K562 (cell line): Measurements from ENCODE around the gene ST3GAL3. TPM values are rescaled to one million over a fixed set of nuclear protein-coding genes. Genes with fewer than 3 reads are reported as not detected.

Experiments used
- ATAC-seq: fragments of 200-7000 bp; cut with Tn5 transposase; 3 replicates; pipeline ENCODE4 v1.9.1; 2020; ENCODE audit warnings: moderate library complexity
- BruUV-seq: library from RNA; stranded (reverse); fragments of 400-500 nt; replicated peaks from 2 replicates; lab custom pipeline; 2021; lab: Mats Ljungman, UMichigan
- CTCF ChIA-PET: fragments of 300-600 bp; formaldehyde crosslinking; extraction: SDS; loops from one replicate; lab custom pipeline; 2021; ENCODE audit warnings: low intra/inter-chr PET ratio; lab: Yijun Ruan, JAX
- POLR2A ChIA-PET: fragments of 300-600, 350-650 bp; sonication (Branson Sonifier 250); formaldehyde crosslinking; extraction: SDS; loops from one replicate; lab custom pipeline; 2021; ENCODE audit warnings: antibody characterized with exemption, inconsistent platforms; lab: Yijun Ruan, JAX
- DNase-seq, 4 experiments: peaks; one replicate each; pipeline versions ENCODE4 v3.0.0 to v3.0.0-alpha.2; 2011 to 2018; ENCODE audit warnings: low spot score in 3 of 4, mixed read lengths in 3 of 4; ENCODE audit errors: extremely low read depth in 1 of 4
- FAIRE-seq: peaks from 2 replicates; lab custom pipeline; 2011; peaks lifted over from hg19 to GRCh38; lab: Jason Lieb, UNC
- H2AFZ ChIP-seq: 2 replicates; pipeline ENCODE4 v1.6.0; 2011; ENCODE audit warnings: low read depth, low read length, control low read depth, inconsistent platforms
- H3K27ac ChIP-seq: fragments of 200-600 bp; 3 replicates; pipeline ENCODE4 v1.8.0; 2011; ENCODE audit warnings: low read depth, mild to moderate bottlenecking, control low read depth, inconsistent platforms, low read length, moderate library complexity, mixed read lengths; ENCODE audit errors: extremely low read depth
- H3K27me3 ChIP-seq, 2 experiments: fragments of 300-600 bp in 1 of 2; 2 replicates in 1 of 2; 3 replicates in 1 of 2; pipeline versions ENCODE4 v1.6.0 to v1.8.0; 2011; ENCODE audit warnings: inconsistent platforms in 2 of 2, low read length in 2 of 2, mild to moderate bottlenecking in 1 of 2, mixed read lengths in 1 of 2, moderate library complexity in 1 of 2; ENCODE audit not compliant: control insufficient read depth in 2 of 2, insufficient read depth in 2 of 2
- H3K36me3 ChIP-seq: fragments of 300-600 bp; 3 replicates; pipeline ENCODE4 v1.8.0; 2011; ENCODE audit warnings: mild to moderate bottlenecking, low read length, inconsistent platforms; ENCODE audit not compliant: control insufficient read depth, insufficient read depth
- H3K4me1 ChIP-seq, 2 experiments: fragments of 200-600 bp in 1 of 2; replicated peaks in 1 of 2; 2 replicates in 1 of 2; 3 replicates in 1 of 2; pipeline versions ENCODE4 v1.5.1 to v1.8.0; 2011; ENCODE audit warnings: inconsistent platforms in 2 of 2, low read length in 2 of 2, mild to moderate bottlenecking in 1 of 2, mixed read lengths in 1 of 2, moderate library complexity in 1 of 2; ENCODE audit not compliant: control insufficient read depth in 2 of 2, insufficient read depth in 2 of 2
- H3K4me2 ChIP-seq: 2 replicates; pipeline ENCODE4 v1.6.1; 2011; ENCODE audit warnings: low read length, control low read depth, inconsistent platforms, mixed read lengths; ENCODE audit not compliant: insufficient read depth
- H3K4me3 ChIP-seq: fragments of 200-600 bp; sonication (generic), shearing (Covaris generic); 2 replicates; pipeline ENCODE4 v1.5.1; 2016; ENCODE audit warnings: control low read depth, inconsistent platforms
- H3K79me2 ChIP-seq: fragments of 200-600 bp; 3 replicates; pipeline ENCODE4 v1.8.0; 2011; ENCODE audit warnings: low read length, inconsistent platforms; ENCODE audit not compliant: control insufficient read depth, insufficient read depth
- H3K9ac ChIP-seq, 2 experiments: 2 replicates each; pipeline versions ENCODE4 v1.6.0 to v1.6.1; 2011; ENCODE audit warnings: low read depth in 2 of 2, low read length in 2 of 2, control low read depth in 1 of 2, inconsistent platforms in 1 of 2, mild to moderate bottlenecking in 1 of 2, mixed read lengths in 1 of 2; ENCODE audit not compliant: insufficient read depth in 1 of 2
- H3K9me1 ChIP-seq: one replicate; pipeline ENCODE4 v1.6.0; 2011; ENCODE audit warnings: inconsistent platforms, mild to moderate bottlenecking, low read length, moderate library complexity; ENCODE audit not compliant: control insufficient read depth, insufficient read depth
- H3K9me3 ChIP-seq: replicated peaks from 2 replicates; pipeline ENCODE4 v1.5.1; 2011; ENCODE audit warnings: low read depth, low read length, inconsistent platforms; ENCODE audit not compliant: control insufficient read depth, insufficient read depth
- H4K20me1 ChIP-seq: replicated peaks from 2 replicates; pipeline ENCODE4 v1.6.1; 2011; ENCODE audit warnings: low read length, inconsistent platforms, mixed read lengths; ENCODE audit not compliant: control insufficient read depth, insufficient read depth
- ESRRA ChIP-seq: fragments of 450-650 bp; IDR thresholded peaks from 2 replicates; pipeline ENCODE4 v1.6.1; 2014; ENCODE audit warnings: low read depth, mild to moderate bottlenecking, moderate library complexity, borderline replicate concordance
- GATA2 ChIP-seq: sonication (generic); formaldehyde crosslinking; IDR thresholded peaks from 2 replicates; pipeline ENCODE4 v1.4.0; 2020; ENCODE audit warnings: mild to moderate bottlenecking, missing genetic modification reagents
- KLF1 ChIP-seq: fragments of 450-650 bp; IDR thresholded peaks from 2 replicates; pipeline ENCODE4 v1.6.1; 2016; ENCODE audit warnings: missing genetic modification characterization, missing compliant biosample characterization
- MCM2 ChIP-seq: fragments of 450-650 bp; IDR thresholded peaks from 2 replicates; pipeline ENCODE4 v1.6.1; 2017; ENCODE audit warnings: low read depth, mild to moderate bottlenecking
- SNRNP70 ChIP-seq: fragments of 200-400 bp; formaldehyde crosslinking; optimal IDR thresholded peaks from 2 replicates; pipeline ENCODE3; 2017; ENCODE audit warnings: low read depth, low read length
- TCF7 ChIP-seq: sonication (generic); IDR thresholded peaks from 2 replicates; pipeline ENCODE4 v1.6.1; 2016; ENCODE audit warnings: antibody characterized with exemption, borderline replicate concordance
- WGBS: fragments of 100-300 bp; shearing (Covaris generic); methylation state at CpG from one replicate; pipeline ENCODE4 v1.1.6; 2016; ENCODE audit warnings: low coverage, mixed read lengths; ENCODE audit not compliant: insufficient coverage; ENCODE audit errors: missing lambda C conversion rate; 5-methylcytosine and 5-hydroxymethylcytosine counted together
- in situ Hi-C: fragments of 300-500 bp; cut with MboI; formaldehyde crosslinking; loops from 4 replicates; pipeline ENCODE4 v1.15.0; 2018; ENCODE audit warnings: inconsistent platforms, mixed read lengths
- intact Hi-C: fragments of 100-400 bp; cut with micrococcal nuclease; formaldehyde crosslinking; loops from 2 replicates; pipeline ENCODE4 v1.14.2; 2022
- polyA plus RNA-seq, 8 experiments: library from polyadenylated mRNA; depleted of rRNA in 4 of 8; stranded (reverse) in 5 of 8; unstranded in 3 of 8; fragments of >200 nt; fragmentation: Nextera tagmentation in 2 of 8; fragmentation: Illumina TruSeq in 1 of 8; extraction: Ambion mirVana in 2 of 8; extraction: Trizol in 1 of 8; gene quantifications; 2 replicates each; pipeline versions ENCODE4 v1.2.1 to v1.2.3, GENCODE V29; 2011 to 2014; ENCODE audit warnings: inconsistent platforms in 1 of 8, missing spikeins in 1 of 8
- total RNA-seq, 7 experiments: library from RNA; depleted of rRNA in 6 of 7; stranded (reverse); fragments of >200 nt in 6 of 7; fragmentation: Illumina TruSeq in 2 of 7; extraction: Trizol in 2 of 7; gene quantifications; 2 replicates each; pipeline versions ENCODE4 v1.2.1 to v1.2.3, GENCODE V29; 2011 to 2021; ENCODE audit warnings: low replicate concordance in 1 of 7
- TF ChIP-seq, protein P1 (sequence below): sonication (generic); formaldehyde crosslinking; IDR thresholded peaks from 2 replicates; pipeline ENCODE4 v1.8.1; 2023; ENCODE audit warnings: mild to moderate bottlenecking, missing genetic modification reagents

ST3GAL3 gene
- total and polyA plus RNA-seq, 9 of the 15 experiments (the other 6 are each of a cell fraction or from before 2014, with no cell fraction given), result 1.2 to 18.9 (median 11.0) TPM

DNA sequence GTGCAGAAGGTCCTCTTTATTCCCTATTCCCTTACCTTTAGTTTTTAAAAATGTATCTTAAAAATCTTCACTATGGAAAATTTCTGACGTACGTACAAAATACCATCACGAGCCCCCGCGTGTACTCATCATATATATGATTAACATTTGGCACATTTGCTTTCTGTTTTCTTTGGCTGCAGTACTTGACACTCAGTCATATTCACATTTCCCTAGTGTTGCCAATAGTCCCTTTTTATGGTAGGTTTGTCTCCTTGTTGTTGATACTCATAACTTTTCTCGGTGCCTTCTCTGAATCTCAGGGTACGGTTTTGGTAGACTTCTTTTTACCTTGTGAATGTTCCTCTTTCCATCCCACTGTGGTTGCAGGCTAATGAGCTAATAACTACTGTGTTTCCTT is 34.1 kb upstream of the ST3GAL3 start:
- no peak overlapping the region for H3K9ac ChIP-seq
- BruUV-seq, result no TSS peak
- no peaks in the 10 kb centered on the region for H3K79me2 ChIP-seq
- ATAC-seq (no peak), DNase-seq (no peak), FAIRE-seq (no peak)
- H3K4me2 ChIP-seq, result no peak overlapping the region
- H3K36me3 ChIP-seq, result peaks cover 69% of the 10 kb centered on the region
- POLR2A ChIA-PET, result interaction anchor here (1.3 kb wide), 1 partner anchor 10 kb away, joined by 4 read pairs; no protein-coding TSS in a partner anchor
- in situ Hi-C loops, result no loop called here
- H3K9me1 ChIP-seq, result no peaks in the 10 kb centered on the region
- H4K20me1 ChIP-seq, result 0 out of 2 replicates have a peak, but pooled peaks cover 4% of the 10 kb centered on the region
- TF ChIP-seq GATA2, result no peak
- H3K27me3 ChIP-seq, result no peaks in the 10 kb centered on the region
- intact Hi-C loops, result no loop called here
- no peak overlapping the region for H3K4me3 ChIP-seq
- H3K27ac ChIP-seq, result no peak overlapping the region
- H2AFZ ChIP-seq, result no peak overlapping the region
- WGBS, result 95% methylated on average over 7 of the region's 7 CpGs
- CTCF ChIA-PET, result no interaction called here
- no peaks in the 10 kb centered on the region for H3K9me3 ChIP-seq
- H3K4me1 ChIP-seq, result no peaks in the 10 kb centered on the region

DNA sequence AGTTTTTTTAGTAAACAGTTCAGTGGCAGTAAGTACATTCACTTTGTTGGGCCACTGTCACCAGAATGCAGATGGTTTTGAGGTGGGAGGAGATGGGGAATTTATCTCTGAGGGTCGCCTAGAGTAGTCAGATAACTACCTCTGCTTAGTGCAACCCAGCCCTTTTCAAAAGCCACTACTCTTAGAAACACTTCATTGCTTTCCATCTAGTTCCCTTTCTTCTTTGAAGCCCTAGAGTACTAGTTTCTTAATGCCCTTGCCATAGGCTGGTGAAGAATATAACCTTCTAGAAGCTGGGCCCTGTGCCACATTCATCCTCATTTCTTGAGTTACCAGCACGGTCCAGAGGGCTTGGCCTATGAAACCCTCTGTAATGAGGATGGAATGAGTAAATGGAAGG is 28.4 kb upstream of the ST3GAL3 start:
- no peaks in the 10 kb centered on the region for H3K9me3 ChIP-seq
- H4K20me1 ChIP-seq, result 0 out of 2 replicates have a peak, but pooled peaks cover 4% of the 10 kb centered on the region
- no peak overlapping the region for H3K9ac ChIP-seq
- H3K4me3 ChIP-seq, result no peak overlapping the region
- H3K36me3 ChIP-seq, result peaks cover 65% of the 10 kb centered on the region; the same call in 2 of the 3 replicates
- in situ Hi-C loops (no loop called here), intact Hi-C loops (no loop called here)
- H3K9me1 ChIP-seq, result no peaks in the 10 kb centered on the region
- ATAC-seq, result no peak
- no peaks in the 10 kb centered on the region for H3K4me1 ChIP-seq
- H3K4me2 ChIP-seq, result no peak overlapping the region
- no peak overlapping the region for H3K27ac ChIP-seq
- POLR2A ChIA-PET, result interaction anchor here (1.2 to 2.3 kb wide), 2 partner anchors 10 to 27 kb away, joined by 4 to 11 read pairs; no protein-coding TSS in a partner anchor
- BruUV-seq, result no TSS peak
- no peak for DNase-seq
- no peaks in the 10 kb centered on the region for H3K27me3 ChIP-seq
- 41% methylated on average over 2 of the region's 2 CpGs for WGBS
- H2AFZ ChIP-seq, result no peak overlapping the region
- CTCF ChIA-PET, result no interaction called here
- TF ChIP-seq, protein P1, sequence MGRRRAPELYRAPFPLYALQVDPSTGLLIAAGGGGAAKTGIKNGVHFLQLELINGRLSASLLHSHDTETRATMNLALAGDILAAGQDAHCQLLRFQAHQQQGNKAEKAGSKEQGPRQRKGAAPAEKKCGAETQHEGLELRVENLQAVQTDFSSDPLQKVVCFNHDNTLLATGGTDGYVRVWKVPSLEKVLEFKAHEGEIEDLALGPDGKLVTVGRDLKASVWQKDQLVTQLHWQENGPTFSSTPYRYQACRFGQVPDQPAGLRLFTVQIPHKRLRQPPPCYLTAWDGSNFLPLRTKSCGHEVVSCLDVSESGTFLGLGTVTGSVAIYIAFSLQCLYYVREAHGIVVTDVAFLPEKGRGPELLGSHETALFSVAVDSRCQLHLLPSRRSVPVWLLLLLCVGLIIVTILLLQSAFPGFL (CRISPR knock-in tag), result no peak
- TF ChIP-seq KLF1 (tag) (no peak), MCM2 (no peak), SNRNP70 (no peak), ESRRA (no peak), TCF7 (no peak)
- TF ChIP-seq, all 486 proteins: peak for 0
- FAIRE-seq, result no peak
- no peaks in the 10 kb centered on the region for H3K79me2 ChIP-seq
